Body of pancreas (tissue), 4 donors: Measurements from ENCODE around the gene MORN1.

Experiments
- CTCF ChIP-seq, 7 experiments: fragments of 450-650 bp in 4 of 7; fragments of 200-600 bp in 3 of 7; sonication (generic) in 3 of 7; IDR thresholded peaks; one replicate each; pipeline ENCODE4 v1.5.1; 2016 to 2019; ENCODE audit warnings: antibody characterized with exemption in 7 of 7
- POLR2A ChIP-seq, 3 donors: fragments of 450-650 bp; IDR thresholded peaks; one replicate each; pipeline ENCODE4 v1.6.1; 2016; ENCODE audit warnings: antibody characterized with exemption in 3 of 3, mild to moderate bottlenecking in 2 of 3

GRCh38 chr1:2358072-2358471 lies 33.3 kb downstream of the MORN1 start:
- TF ChIP-seq POLR2A (IDR thresholded peaks at IDR 0.05), result no peak
- no peak for TF ChIP-seq CTCF (IDR thresholded peaks at IDR 0.05)
